G401 (cell line): ENCODE results near the gene SLC37A1. TPM values are rescaled to one million over a fixed set of nuclear protein-coding genes. Genes with fewer than 3 reads are reported as not detected.
"Not testable (repeated sequence)": the region's sequence is repeated elsewhere in the genome, so short reads cannot be mapped to it uniquely, and the experiment has no call there.

Source experiments
- DNase-seq: peaks from one replicate; pipeline ENCODE4 v3.0.0-alpha.2; 2015; ENCODE audit warnings: low spot score
- in situ Hi-C: cut with HindIII; loops from 2 replicates; pipeline ENCODE4 v1.10.0; 2016; ENCODE audit warnings: low sequenced_read_pairs, mixed read lengths
- total RNA-seq: library from RNA; depleted of rRNA; stranded (reverse); fragments of >200 nt; shearing (Covaris generic); gene quantifications from 2 replicates; pipeline ENCODE4 v1.2.3, GENCODE V29; 2014; rRNA removed

SLC37A1 gene
- total RNA-seq, result 0.37 and 0.86 TPM in 2 replicates

DNA sequence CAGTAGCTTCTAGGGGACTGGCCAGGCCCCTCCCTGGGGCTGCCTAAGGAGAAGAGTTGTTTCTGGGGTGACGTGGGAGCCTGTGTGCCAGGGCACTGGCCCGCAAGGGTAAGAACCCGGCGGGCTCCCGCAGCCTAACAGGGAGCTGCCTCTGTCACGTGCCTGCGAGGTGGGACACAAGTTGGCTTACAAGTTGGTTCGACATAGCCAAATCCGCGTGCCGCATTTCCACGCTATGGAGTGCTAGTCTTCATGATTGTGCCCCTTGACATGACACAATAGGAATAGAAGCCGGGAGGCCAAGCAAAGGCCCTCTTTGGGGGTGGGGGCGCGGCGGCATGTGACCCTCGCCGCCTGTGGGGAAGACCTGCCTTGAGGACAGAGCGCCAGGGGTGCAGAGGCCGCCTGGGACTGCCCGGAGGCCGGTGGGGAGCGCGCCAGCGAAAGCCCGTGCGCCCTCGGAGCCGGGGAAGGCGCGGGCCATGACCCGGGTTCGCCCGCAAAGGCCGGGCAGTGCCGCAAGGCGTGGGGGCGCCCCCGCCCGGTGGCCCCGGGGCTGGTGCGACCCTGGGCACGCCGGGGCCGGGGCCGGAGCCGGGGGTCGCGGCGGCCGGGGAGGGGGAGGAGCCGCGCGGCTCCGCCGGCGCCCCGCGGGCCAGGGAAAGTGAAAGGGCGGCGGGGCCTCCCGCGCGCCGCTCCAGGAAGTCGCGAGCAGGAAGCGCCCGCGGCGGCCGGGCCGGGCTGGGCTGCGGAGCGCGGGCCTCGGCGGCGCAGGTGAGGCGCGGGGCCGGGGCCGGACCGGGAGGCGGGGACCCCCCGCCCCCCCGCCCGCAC, at the start of gene SLC37A1:
Gene SLC37A1 (plus strand): TSS at position 702 of the 834 bp plus-strand sequence. CDS start 4,603 bp downstream, outside the sequence.
- in situ Hi-C loops, result no loop called here
- no peak for DNase-seq

DNA sequence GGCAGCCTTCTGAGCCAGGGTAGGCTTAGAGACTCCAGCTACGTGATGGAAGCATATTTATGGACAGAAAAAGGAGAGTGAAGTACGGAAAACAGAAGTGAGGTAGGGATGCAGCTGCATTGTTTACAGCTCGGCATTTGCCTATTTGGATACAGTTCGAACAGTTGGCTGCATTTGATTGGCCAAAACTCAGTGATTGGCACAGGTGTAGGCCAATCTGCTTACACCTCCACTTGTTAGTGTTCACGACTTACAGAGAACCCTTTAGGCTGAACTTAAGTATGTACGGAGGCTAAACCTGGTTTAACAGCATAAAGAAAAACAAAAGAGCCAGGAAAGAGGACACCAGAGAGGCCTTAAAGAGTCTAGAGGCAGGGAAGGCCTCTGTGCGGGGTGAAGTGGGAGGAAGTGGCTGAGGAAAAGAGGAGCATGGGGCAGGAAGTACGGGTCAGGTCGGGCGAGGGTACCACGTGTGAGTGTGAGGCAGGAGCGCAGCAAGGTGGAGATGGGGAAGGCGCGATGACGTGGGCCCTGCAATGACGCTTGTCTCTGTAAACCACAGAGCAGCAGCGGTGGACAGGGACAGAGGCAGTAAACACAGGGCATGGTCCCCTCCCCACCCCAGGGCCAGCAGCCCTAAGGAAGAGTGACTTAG, 49.7 kb upstream of the SLC37A1 start:
- in situ Hi-C loops, result no loop called here
- peak; percentile 6 for DNase-seq

DNA sequence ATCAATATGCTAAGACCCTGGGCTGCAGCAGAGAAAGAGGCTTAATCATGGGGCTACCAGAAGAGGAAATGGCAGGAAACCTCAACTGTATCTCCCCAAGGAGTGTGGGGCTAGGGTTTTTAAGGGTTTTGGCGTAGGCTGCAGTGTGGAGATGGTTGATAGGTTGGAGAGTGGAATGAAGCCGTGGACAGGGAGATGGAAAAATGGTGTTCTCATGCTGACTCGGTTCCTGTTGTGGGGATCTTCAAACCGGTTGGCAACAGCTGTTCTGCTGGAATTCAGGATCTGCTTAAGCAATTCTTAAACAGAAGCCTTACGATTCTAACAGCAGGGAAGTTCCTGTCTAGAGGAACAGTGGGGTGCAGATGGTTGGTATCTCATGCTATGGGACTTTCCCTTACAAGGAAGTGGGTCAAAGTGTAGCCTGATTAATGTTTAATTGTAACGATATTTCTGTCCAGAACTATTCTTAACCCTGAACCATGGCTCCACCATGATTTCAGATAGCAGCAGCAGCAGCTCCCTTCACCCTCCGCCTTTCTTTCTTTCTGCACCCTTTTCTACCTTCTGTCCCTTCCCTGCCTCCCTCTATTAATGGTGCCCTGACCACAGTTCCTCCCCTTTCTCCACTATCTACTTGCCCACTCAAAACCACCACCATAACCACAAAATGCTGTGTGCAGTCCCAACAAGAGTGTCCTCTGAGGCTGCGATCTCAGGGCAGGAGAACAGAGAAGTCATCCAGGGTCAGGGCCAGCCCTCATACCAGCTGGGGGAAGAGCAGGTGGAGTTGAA, 48.4 kb upstream of the SLC37A1 start:
- DNase-seq, result no peak
- in situ Hi-C loops, result no loop called here

DNA sequence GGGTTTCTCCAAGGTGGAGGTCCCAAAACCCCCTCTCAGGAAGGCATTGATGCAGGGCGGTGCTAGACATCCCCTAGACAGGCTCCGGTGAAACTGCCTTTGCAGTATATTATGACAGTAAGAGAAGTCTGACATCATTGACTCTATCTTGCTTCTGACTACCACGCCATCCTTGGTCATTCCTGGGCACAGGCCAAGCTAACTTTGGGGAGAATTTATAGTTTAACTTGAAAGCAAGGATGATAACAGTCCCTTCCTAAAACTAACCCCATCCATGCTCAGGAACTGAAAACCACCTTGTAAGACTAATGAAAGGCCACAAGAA, 47.9 kb upstream of the SLC37A1 start:
- in situ Hi-C loops, result no loop called here
- DNase-seq, result no peak

DNA sequence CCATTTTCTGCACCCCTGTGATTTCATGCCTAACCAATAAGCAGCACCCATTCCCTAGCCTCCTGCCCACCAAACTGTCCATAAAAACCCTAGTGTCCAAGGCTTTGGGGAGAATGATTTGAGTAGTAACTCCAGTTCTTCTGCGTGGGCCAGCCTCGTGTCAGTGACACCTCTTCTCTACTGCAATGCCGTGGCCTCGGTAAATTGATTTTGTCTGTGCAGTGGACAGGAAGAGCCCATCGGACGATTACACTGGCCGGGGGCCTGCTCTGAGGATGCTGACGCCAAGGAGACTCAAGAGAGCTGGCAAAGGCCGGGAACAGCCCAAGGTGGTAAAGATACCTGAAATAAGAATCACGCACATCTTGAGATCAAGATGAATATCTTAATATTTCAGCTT, 47.0 kb upstream of the SLC37A1 start:
- DNase-seq, result no peak
- in situ Hi-C loops, result no loop called here

DNA sequence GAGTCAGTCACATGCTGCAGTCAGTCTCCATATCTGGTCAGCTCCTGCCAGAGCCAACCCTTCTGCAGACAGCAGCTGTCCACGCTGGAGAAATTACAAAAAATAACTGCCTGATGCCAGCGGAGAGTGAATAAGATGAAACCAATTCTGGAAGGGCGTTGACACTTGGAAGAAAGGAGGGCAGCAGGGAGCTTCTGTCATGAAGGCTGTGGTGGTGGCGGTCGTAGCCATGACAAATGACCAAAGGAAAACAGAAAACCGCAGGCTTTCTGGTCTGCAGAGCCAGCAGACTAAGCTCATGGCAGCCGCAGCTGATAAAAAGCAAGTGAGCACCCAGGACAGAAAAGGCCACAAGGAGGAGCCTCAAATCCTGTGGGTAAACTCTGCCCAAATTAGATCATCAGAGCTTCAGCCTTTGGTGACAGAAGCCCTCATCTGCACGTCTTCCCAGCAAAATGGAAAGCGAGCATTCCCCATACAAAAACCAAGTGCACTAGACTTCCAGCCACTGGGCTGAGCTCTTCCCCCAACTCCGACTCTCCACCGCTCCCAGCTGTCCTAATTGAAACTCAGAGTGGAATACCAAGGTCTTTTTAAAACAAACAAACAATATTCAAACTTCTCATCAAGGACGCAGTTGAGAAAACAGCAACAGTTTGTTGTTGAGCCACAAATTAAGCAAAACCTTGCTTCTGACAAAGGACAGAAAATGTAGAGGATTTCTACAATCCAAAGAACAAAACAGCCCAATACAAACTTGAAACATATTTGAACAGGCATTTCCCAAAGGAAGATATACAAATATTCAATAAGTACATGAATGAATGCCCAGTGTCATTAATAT, 46.3 kb upstream of the SLC37A1 start:
- in situ Hi-C loops, result no loop called here
- peak; percentile 17 for DNase-seq

DNA sequence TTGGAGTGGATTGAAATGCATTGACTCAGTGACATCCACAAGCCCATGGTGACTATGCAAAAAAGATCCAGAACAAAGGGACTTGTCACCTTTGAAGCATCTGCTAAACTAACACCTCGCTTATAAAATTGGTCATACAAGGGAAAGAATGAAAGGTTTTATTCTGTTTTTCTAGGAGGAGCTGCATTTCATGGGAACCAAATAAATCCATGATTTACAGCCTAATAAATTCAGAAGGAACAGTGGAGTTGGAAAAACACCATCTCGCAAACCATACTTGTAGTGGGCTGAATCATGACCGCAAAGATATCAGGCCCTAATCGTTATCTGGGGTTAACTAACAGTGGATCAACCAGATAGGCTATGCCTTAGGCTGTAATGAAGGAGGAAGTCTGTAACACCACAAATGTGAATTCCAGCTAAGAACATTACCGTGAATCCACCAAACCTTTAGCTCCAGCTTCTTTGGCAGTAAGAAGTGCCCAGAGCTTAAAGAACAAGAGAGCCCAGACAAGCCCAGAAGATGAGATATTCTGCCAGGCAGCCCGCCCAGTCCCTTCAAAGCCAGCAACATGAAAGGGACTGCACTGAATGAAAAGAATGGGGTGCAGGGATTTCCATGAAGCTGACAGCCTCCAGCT, 45.0 kb upstream of the SLC37A1 start:
- in situ Hi-C loops, result no loop called here
- DNase-seq, result peak; percentile 5

DNA sequence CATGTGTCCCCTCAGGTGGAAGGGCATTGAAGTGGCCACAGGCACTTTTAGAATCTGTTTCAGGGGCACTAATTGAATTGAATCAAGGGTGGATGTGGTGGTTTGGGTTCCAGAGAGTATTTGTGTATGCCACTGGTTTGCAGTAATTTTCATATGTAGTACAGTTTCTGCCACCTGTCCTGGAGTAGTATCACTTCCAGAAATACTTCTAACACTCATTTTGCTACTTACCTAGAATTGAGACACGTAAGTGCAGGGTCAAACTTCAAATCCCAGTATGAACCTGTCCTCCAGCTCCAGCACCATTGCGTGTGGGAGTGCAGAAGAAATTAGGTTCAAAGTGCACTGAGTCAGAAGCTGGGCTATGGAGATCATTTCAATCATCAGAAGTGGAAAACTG, 44.4 kb upstream of the SLC37A1 start:
- no peak for DNase-seq
- in situ Hi-C loops, result no loop called here

DNA sequence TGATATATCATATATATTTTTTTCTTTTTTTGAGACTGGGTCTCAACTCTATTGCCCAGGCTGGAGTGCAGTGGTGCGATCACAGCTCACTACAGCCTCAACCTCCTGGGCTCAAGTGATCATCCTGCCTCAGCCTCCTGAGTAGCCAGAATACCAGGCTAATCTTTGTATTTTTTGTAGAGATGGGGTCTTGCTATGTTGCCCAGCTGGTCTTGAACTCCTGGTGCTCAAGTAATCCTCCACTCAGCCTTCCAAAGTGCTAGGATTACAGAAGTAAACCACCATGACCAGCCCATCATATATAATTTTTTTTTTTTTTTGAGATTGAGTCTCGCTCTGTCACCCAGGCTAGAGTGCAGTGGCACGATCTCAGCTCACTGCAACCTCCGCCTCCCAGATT, 43.9 kb upstream of the SLC37A1 start:
- DNase-seq, in situ Hi-C loops: not testable (repeated sequence)

DNA sequence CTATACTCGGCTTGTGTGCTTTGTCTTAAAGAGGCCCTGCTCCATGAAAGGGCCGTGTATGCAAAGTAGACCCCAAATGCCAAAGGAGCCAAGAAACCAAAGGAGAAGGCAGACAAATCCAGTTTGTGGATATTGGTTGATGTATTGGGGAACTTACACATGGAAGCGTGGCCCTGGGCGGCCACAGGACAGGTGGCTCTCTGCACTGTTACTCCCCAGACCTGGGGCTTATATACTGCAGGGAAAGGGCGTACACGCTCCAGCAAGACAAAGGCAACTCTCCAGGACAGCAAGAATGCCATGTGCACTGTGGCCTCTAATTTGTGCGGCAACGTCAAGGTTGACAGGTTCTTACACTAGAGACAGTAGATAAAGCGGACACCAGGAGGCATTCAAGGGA, 42.4 kb upstream of the SLC37A1 start:
- no peak for DNase-seq
- in situ Hi-C loops, result no loop called here

DNA sequence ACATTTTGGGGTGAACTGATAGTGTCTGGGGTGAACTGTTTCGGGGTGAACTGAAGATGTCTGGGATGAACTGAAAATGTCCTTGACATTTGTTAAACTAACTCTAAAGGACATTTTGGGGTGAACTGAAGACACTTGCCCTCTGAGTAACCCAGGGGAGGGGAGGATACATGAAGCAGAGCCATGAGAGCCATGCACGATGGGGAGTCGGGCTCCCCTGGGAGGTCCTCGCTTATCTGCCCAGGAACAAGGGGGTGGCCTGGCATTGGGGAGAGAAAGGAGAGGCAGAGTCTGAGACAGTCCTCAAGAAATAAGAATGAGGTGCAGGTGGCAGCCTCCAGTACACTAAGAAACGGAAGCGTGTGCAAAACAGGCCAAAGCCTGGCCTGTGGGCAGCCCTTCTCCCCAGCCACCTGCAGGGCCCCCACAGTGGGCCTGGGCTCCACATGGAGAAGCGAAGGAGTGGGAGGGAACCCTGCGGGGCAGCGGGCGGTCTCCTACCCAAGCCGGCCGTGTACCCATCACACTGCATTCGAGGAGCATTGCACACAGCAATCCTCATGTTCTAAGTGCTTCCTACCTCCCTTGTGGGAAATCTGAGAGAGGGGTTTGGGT, 41.8 kb upstream of the SLC37A1 start:
- no peak for DNase-seq
- in situ Hi-C loops, result no loop called here

DNA sequence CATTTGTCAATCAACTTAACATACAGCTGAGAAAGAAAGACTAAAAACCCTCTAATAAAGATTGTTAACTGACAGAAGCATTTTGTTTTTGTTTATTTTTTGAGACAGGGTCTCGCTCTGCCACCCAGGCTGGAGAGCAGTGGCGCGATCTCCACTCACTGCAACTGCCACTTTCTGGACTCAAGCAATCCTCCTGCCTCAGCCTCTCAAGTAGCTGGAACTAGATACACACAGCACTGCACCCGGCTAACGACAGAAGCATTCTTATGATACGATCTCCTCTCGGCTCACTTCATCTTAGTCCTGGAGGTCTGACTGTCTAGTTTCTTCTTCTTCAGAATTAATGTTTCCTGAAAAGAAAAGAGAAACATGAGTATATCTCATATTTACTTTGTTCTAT, 41.1 kb upstream of the SLC37A1 start:
- in situ Hi-C loops, result no loop called here
- no peak for DNase-seq

DNA sequence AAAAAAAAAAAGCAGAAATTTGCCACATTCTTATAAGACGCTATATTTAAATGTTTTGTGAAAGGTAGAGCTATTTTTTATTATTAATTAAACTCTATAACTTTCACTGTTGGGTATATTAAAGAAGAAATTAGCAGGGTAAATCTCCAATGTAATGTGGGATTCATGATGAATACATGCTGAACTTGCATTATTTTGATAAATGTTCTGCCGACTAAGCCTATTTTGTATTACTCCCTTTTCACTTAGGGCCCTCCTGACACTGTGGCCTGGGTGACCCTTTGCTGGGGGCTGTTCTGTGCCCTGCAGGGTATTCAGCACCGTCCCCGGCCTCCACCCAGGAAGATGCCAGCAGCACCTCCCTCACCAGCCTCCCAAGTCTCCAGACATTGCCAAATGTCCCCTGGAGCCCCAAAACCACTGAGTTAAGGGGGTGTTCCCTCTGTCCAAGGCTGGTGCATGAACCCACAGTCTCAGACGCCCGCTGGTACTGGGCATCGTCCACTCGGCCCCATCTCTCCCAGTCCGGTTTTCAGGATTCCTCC, 40.1 kb upstream of the SLC37A1 start:
- in situ Hi-C loops, result no loop called here
- no peak for DNase-seq

DNA sequence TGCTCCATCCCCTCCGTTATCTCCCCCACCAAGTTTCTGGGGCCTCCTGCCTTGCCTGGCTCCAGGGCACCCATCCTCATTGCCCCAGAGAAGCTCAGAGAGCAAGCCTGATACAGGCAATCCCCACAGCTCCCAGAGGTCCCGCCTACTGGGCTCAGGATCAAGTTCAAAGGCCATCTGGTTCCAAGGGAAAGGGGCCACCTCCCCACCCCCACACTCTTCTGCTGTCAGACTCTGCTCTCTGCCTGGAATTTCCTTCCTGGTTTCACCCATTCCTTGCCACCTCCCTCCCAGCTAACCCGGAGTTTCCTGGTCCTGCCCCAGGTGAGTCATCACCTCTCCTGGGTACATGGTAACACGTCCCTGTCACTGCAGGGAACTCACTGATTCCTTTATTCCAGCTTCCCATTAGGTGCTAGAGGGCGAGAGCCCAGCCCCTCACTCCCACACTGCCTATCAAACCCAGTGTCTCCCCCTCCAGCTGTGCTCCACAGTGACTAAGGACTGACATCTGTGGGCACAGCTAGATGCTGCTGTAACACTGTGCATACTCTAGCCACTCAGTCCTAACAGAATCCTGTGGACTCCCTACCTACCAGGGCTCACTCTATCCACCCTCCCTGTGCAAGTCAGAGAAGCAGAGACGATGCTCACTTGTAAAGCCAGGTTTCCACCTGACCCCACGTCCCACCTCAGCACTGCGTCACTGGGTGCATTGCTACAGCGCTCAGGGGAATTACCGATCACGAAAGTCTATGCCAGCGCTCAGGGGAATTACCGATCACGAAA, 39.4 kb upstream of the SLC37A1 start:
- no peak for DNase-seq
- in situ Hi-C loops, result no loop called here

DNA sequence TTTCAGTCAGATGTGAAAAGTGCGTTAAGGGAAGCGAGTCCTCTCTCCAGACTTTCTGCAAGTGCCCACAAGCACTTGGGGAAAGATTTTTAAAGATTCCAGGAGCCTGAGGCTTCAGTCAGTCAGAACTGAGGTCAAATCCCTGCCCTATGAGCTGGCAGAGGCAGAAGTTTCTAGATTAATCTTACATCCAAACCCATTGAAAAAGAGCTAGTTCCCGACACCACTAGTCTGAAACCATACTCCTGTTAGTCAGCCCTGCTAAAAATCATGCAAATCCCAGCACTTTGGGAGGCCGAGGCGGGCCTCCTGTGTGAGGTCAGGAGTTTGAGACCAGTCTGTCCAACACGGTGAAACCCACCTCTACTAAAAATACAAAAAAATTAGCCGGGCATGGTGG, 38.6 kb upstream of the SLC37A1 start:
- in situ Hi-C loops, result no loop called here
- DNase-seq, result no peak

DNA sequence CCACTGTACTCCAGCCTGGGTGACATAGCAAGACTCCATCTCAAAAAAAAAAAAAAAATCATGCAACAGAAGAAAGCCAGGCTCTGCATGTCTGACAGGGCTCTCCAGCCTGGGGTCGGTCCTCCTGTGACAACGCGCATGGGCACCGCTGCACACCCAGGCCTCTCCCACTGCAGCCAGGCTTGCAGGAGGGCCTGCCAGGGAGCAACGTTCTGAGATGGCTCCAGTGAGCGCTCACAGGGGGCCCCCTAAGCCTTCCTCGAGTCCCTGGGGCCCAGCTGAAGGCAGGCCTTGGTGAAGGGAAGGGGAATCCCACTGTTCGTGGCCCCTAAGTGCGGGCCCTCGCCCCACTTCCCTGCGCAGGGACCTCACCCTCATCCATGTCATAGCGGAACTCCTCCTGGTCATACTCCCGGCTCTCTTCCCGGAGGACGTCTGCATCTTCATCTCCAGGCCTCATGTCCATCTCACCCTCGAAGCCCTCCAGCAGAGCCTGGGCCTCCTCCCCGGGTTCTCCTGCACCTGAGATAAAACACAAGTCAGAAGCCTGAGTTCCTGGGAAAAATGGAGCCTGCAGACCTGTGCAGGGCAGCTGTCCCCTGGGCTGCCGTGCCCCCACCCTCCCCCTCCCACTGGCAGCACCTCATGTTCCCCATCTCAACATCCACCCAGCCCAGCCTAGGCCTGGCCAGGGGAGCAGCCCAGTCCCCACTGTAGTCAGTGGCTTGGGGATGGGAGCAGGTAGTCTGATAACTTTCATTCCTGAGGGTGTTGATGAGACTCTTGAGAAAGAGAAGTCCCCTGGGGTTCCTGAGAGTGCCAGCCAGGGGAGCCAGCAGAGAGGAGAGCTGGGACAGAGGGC, 37.9 kb upstream of the SLC37A1 start:
- DNase-seq, result no peak
- in situ Hi-C loops, result no loop called here
